ENCODE data around the gene ZDHHC14.

The ZDHHC14 gene

DNA sequence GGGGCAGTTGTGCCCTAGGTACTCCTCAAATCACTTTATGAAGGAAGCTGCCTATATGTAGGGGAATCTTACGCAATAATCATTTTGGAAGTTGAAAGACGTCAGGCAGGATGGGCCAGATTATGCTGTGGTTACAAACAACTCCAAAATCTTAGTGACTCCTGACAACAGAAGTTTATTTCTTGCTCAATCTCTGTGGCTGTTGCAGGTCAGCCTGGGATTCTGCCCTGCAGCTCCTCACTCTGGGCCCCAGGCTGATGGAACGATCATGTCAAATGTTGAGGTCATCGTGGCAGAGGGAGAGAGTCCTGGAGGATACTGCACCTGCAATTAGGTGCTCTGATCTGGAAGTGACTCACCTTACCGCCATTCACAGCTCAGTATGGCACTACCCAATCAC, 88.4 kb downstream of the ZDHHC14 start:
- Histone ChIP-seq H4K20me1 (no peaks in the 10 kb centered on the region), H3K9ac (no peak overlapping the region), H3K4me2 (no peak overlapping the region), H3K9me3 (no peaks in the 10 kb centered on the region), H3K27me3 (no peaks in the 10 kb centered on the region), H3K4me3 (no peak overlapping the region), H3K4me1 (peaks cover 13% of the 10 kb centered on the region), H3K36me3 (no peaks in the 10 kb centered on the region), H3K27ac (no peak overlapping the region)
- TF ChIP-seq Cebpa-rat (IDR thresholded peaks at IDR 0.05): peak; percentile 86

GRCh38 chr6:157471077-157471686, 90.2 kb downstream of the ZDHHC14 start:
- no peaks in the 10 kb centered on the region for H3K9me3 ChIP-seq
- no peaks in the 10 kb centered on the region for H3K27me3 ChIP-seq
- H3K27ac ChIP-seq: no peak overlapping the region
- no peaks in the 10 kb centered on the region for H3K4me1 ChIP-seq
- TF ChIP-seq Cebpa-rat (IDR thresholded peaks at IDR 0.05): no peak
- H3K4me3 ChIP-seq: no peak overlapping the region
- H3K36me3 ChIP-seq: no peaks in the 10 kb centered on the region
- H4K20me1 ChIP-seq: no peaks in the 10 kb centered on the region
- no peak overlapping the region for H3K4me2 ChIP-seq
- no peak overlapping the region for H3K9ac ChIP-seq

GRCh38 chr6:157471895-157472686, 91.1 kb downstream of the ZDHHC14 start:
- Histone ChIP-seq H3K27ac (no peak overlapping the region), H3K9me3 (no peaks in the 10 kb centered on the region), H3K9ac (no peak overlapping the region), H3K4me1 (no peaks in the 10 kb centered on the region), H3K4me2 (no peak overlapping the region), H4K20me1 (no peaks in the 10 kb centered on the region), H3K4me3 (no peak overlapping the region), H3K27me3 (no peaks in the 10 kb centered on the region), H3K36me3 (no peaks in the 10 kb centered on the region)
- TF ChIP-seq Cebpa-rat (IDR thresholded peaks at IDR 0.05): no peak

GRCh38 chr6:157476797-157477196, 95.8 kb downstream of the ZDHHC14 start:
- no peaks in the 10 kb centered on the region for H3K4me1 ChIP-seq
- no peaks in the 10 kb centered on the region for H3K36me3 ChIP-seq

DNA sequence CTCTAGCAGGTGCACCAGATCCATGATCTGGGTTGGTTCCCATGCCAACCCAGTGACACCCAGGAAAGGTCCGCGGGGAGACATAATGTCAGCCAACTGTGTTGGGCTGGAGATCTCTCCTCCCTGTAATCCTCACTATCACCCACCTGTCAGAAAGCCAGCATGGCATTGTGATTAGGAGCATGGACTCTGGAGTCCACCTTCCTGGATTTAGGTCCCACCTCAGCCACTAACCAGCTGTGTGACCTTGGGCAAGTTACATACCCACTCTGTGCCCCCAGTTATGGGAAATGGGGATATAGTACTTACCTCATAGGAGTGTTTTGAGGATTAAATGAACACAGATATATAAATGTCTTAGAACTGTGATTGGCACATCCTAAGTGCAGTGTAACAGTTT, 97.9 kb downstream of the ZDHHC14 start:
- Histone ChIP-seq H3K36me3 (no peaks in the 10 kb centered on the region), H3K4me2 (no peak overlapping the region), H4K20me1 (no peaks in the 10 kb centered on the region), H3K9ac (no peak overlapping the region), H3K27ac (no peak overlapping the region), H3K9me3 (no peaks in the 10 kb centered on the region), H3K27me3 (no peaks in the 10 kb centered on the region), H3K4me1 (no peaks in the 10 kb centered on the region), H3K4me3 (no peak overlapping the region)
- no peak for TF ChIP-seq Cebpa-rat (IDR thresholded peaks at IDR 0.05)

More at GRCh38 chr6:157476797-157477196, 95.8 kb downstream of the ZDHHC14 start:
- Histone ChIP-seq H3K9me3 (no peaks in the 10 kb centered on the region), H4K20me1 (no peaks in the 10 kb centered on the region), H3K9ac (no peak overlapping the region), H3K27ac (no peak overlapping the region), H3K4me2 (no peak overlapping the region), H3K4me3 (no peak overlapping the region), H3K27me3 (no peaks in the 10 kb centered on the region)
- no peak for TF ChIP-seq Cebpa-rat (IDR thresholded peaks at IDR 0.05)

GRCh38 chr6:157479464-157480303, 98.7 kb downstream of the ZDHHC14 start:
- TF ChIP-seq Cebpa-rat (IDR thresholded peaks at IDR 0.05): no peak

GRCh38 chr6:157481189-157481864, 100.3 kb downstream of the ZDHHC14 start:
- H3K27me3 ChIP-seq: no peaks in the 10 kb centered on the region
- no peaks in the 10 kb centered on the region for H3K9me3 ChIP-seq
- H3K9ac ChIP-seq: no peak overlapping the region
- H3K4me1 ChIP-seq: peaks cover 1% of the 10 kb centered on the region
- no peak overlapping the region for H3K27ac ChIP-seq
- H3K4me3 ChIP-seq: no peak overlapping the region
- no peaks in the 10 kb centered on the region for H3K36me3 ChIP-seq
- no peak for TF ChIP-seq Cebpa-rat (IDR thresholded peaks at IDR 0.05)
- H3K4me2 ChIP-seq: no peak overlapping the region
- no peaks in the 10 kb centered on the region for H4K20me1 ChIP-seq

More at GRCh38 chr6:157479464-157480303, 98.7 kb downstream of the ZDHHC14 start:
- Histone ChIP-seq H3K9me3 (no peaks in the 10 kb centered on the region), H4K20me1 (no peaks in the 10 kb centered on the region), H3K9ac (no peak overlapping the region), H3K27me3 (no peaks in the 10 kb centered on the region), H3K4me1 (no peaks in the 10 kb centered on the region), H3K4me3 (no peak overlapping the region), H3K4me2 (no peak overlapping the region), H3K27ac (no peak overlapping the region), H3K36me3 (no peaks in the 10 kb centered on the region)

DNA sequence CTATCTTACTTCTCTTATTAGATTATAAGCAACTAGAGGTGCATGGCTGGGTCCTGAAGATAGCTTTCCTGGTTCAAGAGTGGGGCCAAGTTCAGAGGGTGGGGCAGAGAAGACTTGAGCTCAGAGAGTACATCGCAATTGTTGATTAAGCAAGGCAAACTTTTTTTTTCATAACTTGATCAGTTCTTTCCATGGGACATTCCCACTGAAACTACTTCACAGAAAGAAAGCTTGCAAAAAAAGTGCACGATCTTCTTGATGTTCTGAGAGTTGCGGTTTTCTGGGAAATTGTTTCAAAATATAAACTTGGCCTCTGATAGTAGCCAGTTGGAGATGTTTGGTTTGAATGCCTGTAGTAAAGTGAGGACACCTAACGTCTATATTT, 100.9 kb downstream of the ZDHHC14 start:
- H3K4me3 ChIP-seq: no peak overlapping the region
- H3K27me3 ChIP-seq: no peaks in the 10 kb centered on the region
- peaks cover 6% of the 10 kb centered on the region for H3K4me1 ChIP-seq
- no peaks in the 10 kb centered on the region for H3K9me3 ChIP-seq
- TF ChIP-seq Cebpa-rat (IDR thresholded peaks at IDR 0.05): no peak
- no peak overlapping the region for H3K4me2 ChIP-seq
- H3K36me3 ChIP-seq: no peaks in the 10 kb centered on the region
- H3K9ac ChIP-seq: no peak overlapping the region
- H4K20me1 ChIP-seq: no peaks in the 10 kb centered on the region
- no peak overlapping the region for H3K27ac ChIP-seq

DNA sequence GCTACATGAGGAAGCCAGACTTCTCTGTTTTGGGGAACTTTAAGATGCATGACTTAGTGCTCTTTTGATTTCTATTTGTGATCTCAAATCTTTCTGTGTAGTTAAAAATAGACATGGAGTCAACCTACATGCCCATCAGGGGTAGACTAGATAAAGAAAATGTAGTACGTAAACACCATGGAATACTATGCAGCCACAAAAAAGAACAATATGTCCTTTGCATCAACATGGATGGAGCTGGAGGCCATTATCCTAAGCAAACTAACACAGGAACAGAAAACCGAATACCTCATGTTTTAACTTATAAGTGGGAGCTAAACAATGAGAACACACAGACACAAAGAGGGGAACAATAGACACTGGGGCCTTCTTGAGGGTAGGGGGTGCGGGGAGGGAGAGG, 102.8 kb downstream of the ZDHHC14 start:
- Histone ChIP-seq H3K4me3 (no peak overlapping the region), H3K4me2 (no peak overlapping the region), H3K27ac (no peak overlapping the region), H3K9me3 (no peaks in the 10 kb centered on the region), H3K27me3 (no peaks in the 10 kb centered on the region), H3K36me3 (no peaks in the 10 kb centered on the region), H4K20me1 (no peaks in the 10 kb centered on the region), H3K4me1 (peaks cover 17% of the 10 kb centered on the region), H3K9ac (no peak overlapping the region)
- TF ChIP-seq Cebpa-rat (IDR thresholded peaks at IDR 0.05): no peak
